Naive thymus-derived CD4-positive, alpha-beta T cell (primary cell): ENCODE measurements around the gene ASAP2. TPM values are rescaled to one million over a fixed set of nuclear protein-coding genes. Genes with fewer than 3 reads are reported as not detected.

Source experiments
- ATAC-seq: fragments of 150-1000 bp; cut with Tn5 transposase; 2 replicates; pipeline ENCODE4 v1.10.0; 2021; ENCODE audit warnings: mild to moderate bottlenecking, moderate library complexity
- CTCF ChIA-PET: fragments of 350-600 bp; sonication (Branson Sonifier 250); formaldehyde crosslinking; loops from one replicate; lab custom pipeline; 2021; ENCODE audit warnings: antibody characterized with exemption; lab: Charles Lee
- POLR2A ChIA-PET: fragments of 350-600 bp; sonication (Branson Sonifier 250); formaldehyde crosslinking; loops from one replicate; lab custom pipeline; 2021; ENCODE audit warnings: antibody characterized with exemption, inconsistent platforms; lab: Charles Lee
- DNase-seq, 9 donors: peaks; one replicate each; pipeline versions ENCODE4 v3.0.0 to v3.0.0-alpha.2; 2020 to 2022; ENCODE audit warnings: mixed read lengths in 1 of 9
- H3K27ac ChIP-seq: one replicate; pipeline ENCODE4 v1.7.0; 2013; ENCODE audit warnings: mild to moderate bottlenecking, low read depth, low read length, moderate library complexity
- H3K27me3 ChIP-seq, 2 donors: one replicate each; pipeline ENCODE4 v1.7.0; 2013; ENCODE audit warnings: low read length in 2 of 2, mild to moderate bottlenecking in 2 of 2, moderate library complexity in 2 of 2; ENCODE audit not compliant: control insufficient read depth in 2 of 2, insufficient read depth in 2 of 2
- H3K36me3 ChIP-seq, 3 experiments: 1 replicate in 2 of 3; 2 replicates in 1 of 3; pipeline ENCODE4 v1.7.0; 2013; ENCODE audit warnings: low read length in 3 of 3, mild to moderate bottlenecking in 3 of 3, moderate library complexity in 1 of 3; ENCODE audit not compliant: insufficient read depth in 3 of 3, control insufficient read depth in 2 of 3
- H3K4me1 ChIP-seq, 2 donors: one replicate each; pipeline ENCODE4 v1.7.0; 2013; ENCODE audit warnings: low read length in 2 of 2, mild to moderate bottlenecking in 2 of 2, moderate library complexity in 1 of 2; ENCODE audit not compliant: control insufficient read depth in 2 of 2, insufficient read depth in 2 of 2
- H3K4me3 ChIP-seq: 2 replicates; pipeline ENCODE4 v1.7.0; 2013; ENCODE audit warnings: mild to moderate bottlenecking, low read length
- H3K9me3 ChIP-seq, 3 experiments: 1 replicate in 2 of 3; 2 replicates in 1 of 3; pipeline ENCODE4 v1.7.0; 2013; ENCODE audit warnings: low read length in 3 of 3; ENCODE audit not compliant: control insufficient read depth in 2 of 3
- H3K27ac Mint-ChIP-seq, 9 donors: one replicate each; pipeline ENCODE4 v1.8.0; 2020 to 2022; ENCODE audit warnings: mixed read lengths in 9 of 9, mild to moderate bottlenecking in 8 of 9, moderate library complexity in 5 of 9, inconsistent platforms in 2 of 9
- H3K27me3 Mint-ChIP-seq, 5 donors: one replicate each; pipeline ENCODE4 v1.8.0; 2021 to 2022; ENCODE audit warnings: mixed read lengths in 5 of 5, mild to moderate bottlenecking in 1 of 5
- H3K36me3 Mint-ChIP-seq, 5 donors: one replicate each; pipeline ENCODE4 v1.8.0; 2020 to 2022; ENCODE audit warnings: mixed read lengths in 5 of 5, mild to moderate bottlenecking in 3 of 5, inconsistent platforms in 1 of 5
- H3K4me1 Mint-ChIP-seq, 7 donors: one replicate each; pipeline ENCODE4 v1.8.0; 2020 to 2022; ENCODE audit warnings: mixed read lengths in 7 of 7, mild to moderate bottlenecking in 3 of 7, inconsistent platforms in 1 of 7
- H3K4me3 Mint-ChIP-seq, 10 donors: one replicate each; pipeline ENCODE4 v1.8.0; 2020 to 2022; ENCODE audit warnings: mild to moderate bottlenecking in 10 of 10, mixed read lengths in 10 of 10, moderate library complexity in 6 of 10, inconsistent platforms in 2 of 10
- H3K9me3 Mint-ChIP-seq, 11 donors: one replicate each; pipeline ENCODE4 v1.8.0; 2020 to 2022; ENCODE audit warnings: mixed read lengths in 11 of 11, mild to moderate bottlenecking in 4 of 11, inconsistent platforms in 1 of 11, moderate library complexity in 1 of 11
- intact Hi-C, 2 donors: fragments of 100-400 bp; cut with micrococcal nuclease; formaldehyde crosslinking; loops; one replicate each; pipeline ENCODE4 v1.15.1; 2023
- polyA plus RNA-seq, 2 donors: library from polyadenylated mRNA; unstranded; fragments of 300-500 nt; fragmentation: Illumina TruSeq; gene quantifications; one replicate each; pipeline ENCODE4 v1.2.3, GENCODE V29; 2021
- total RNA-seq, 6 experiments: library from RNA in 5 of 6; stranded (reverse) in 5 of 6; gene quantifications; 1 replicate in 5 of 6; 2 replicates in 1 of 6; pipeline ENCODE4 v1.2.3 and lab custom pipeline; 2021 to 2026

The ASAP2 gene
- total and polyA plus RNA-seq, 7 experiments from 2014 or later, result 0.10 to 1.2 (median 0.45) TPM; not detected in 4

DNA sequence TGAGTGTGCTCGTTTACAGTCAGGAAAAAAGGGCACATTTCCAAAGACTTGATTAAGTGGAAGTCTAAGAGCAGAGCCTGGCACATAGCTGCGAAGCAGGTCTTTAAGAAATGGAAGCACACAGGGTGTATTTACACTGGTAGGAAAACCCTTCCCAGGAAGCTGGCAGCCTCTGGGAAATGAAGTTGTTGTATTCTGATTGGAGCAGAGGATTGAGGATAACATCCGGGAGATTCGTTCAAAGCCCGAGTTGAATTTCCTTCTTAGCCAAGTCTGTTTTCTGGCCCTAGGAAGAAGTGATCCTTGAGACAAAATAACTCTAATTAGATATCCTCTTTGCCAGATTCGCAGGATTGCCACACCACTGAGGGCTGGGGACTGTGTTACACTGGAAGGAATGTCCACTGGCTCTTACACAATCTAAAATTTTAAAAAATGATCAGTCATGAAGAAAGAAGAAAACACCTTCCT is 140.8 kb downstream of the ASAP2 start:
- DNase-seq, result no peak
- H3K27ac Mint-ChIP-seq, result no peak overlapping the region
- H3K36me3 Mint-ChIP-seq, result no peaks in the 10 kb centered on the region
- Histone ChIP-seq H3K4me3 (no peak overlapping the region), H3K27ac (no peak overlapping the region), H3K27me3 (no peaks in the 10 kb centered on the region), H3K36me3 (no peaks in the 10 kb centered on the region), H3K4me1 (no peaks in the 10 kb centered on the region), H3K9me3 (no peaks in the 10 kb centered on the region)
- intact Hi-C loops, result no loop called here
- H3K9me3 Mint-ChIP-seq, result no peaks in the 10 kb centered on the region
- no peak for ATAC-seq
- CTCF ChIA-PET, result no interaction called here
- POLR2A ChIA-PET, result no interaction called here
- H3K4me3 Mint-ChIP-seq, result no peak overlapping the region
- peaks cover 0 to 23% (median 10%) of the 10 kb centered on the region in 5 donors for H3K27me3 Mint-ChIP-seq
- H3K4me1 Mint-ChIP-seq, result no peaks in the 10 kb centered on the region

- Mint-ChIP-seq H3K9me3 (no peaks in the 10 kb centered on the region), H3K36me3 (no peaks in the 10 kb centered on the region), H3K4me3 (no peak overlapping the region), H3K4me1 (no peaks in the 10 kb centered on the region), H3K27ac (no peak overlapping the region), H3K27me3 (peaks cover 6 to 47% (median 28%) of the 10 kb centered on the region in 5 donors)
- intact Hi-C loops, result no loop called here
- Histone ChIP-seq H3K27me3 (no peaks in the 10 kb centered on the region), H3K9me3 (no peaks in the 10 kb centered on the region), H3K27ac (no peak overlapping the region), H3K4me1 (no peaks in the 10 kb centered on the region), H3K36me3 (no peaks in the 10 kb centered on the region), H3K4me3 (no peak overlapping the region)
- ATAC-seq (no peak), DNase-seq (no peak)
- POLR2A ChIA-PET, result no interaction called here
- CTCF ChIA-PET, result no interaction called here
Observed at GRCh38 chr2:9354318-9354717, 147.7 kb downstream of the ASAP2 start.

- H3K4me1 Mint-ChIP-seq, result no peaks in the 10 kb centered on the region
- H3K9me3 Mint-ChIP-seq, result no peaks in the 10 kb centered on the region
- Histone ChIP-seq H3K27me3 (no peaks in the 10 kb centered on the region), H3K4me3 (no peak overlapping the region), H3K4me1 (no peaks in the 10 kb centered on the region), H3K27ac (no peak overlapping the region), H3K9me3 (no peaks in the 10 kb centered on the region), H3K36me3 (no peaks in the 10 kb centered on the region)
- peaks cover 6 to 47% (median 28%) of the 10 kb centered on the region in 5 donors for H3K27me3 Mint-ChIP-seq
- intact Hi-C loops, result no loop called here
- DNase-seq (no peak), ATAC-seq (no peak)
- ChIA-PET POLR2A (no interaction called here), CTCF (no interaction called here)
- H3K27ac Mint-ChIP-seq, result no peak overlapping the region
- no peaks in the 10 kb centered on the region for H3K36me3 Mint-ChIP-seq
- no peak overlapping the region for H3K4me3 Mint-ChIP-seq
Observed at GRCh38 chr2:9355270-9355669, 148.7 kb downstream of the ASAP2 start.

DNA sequence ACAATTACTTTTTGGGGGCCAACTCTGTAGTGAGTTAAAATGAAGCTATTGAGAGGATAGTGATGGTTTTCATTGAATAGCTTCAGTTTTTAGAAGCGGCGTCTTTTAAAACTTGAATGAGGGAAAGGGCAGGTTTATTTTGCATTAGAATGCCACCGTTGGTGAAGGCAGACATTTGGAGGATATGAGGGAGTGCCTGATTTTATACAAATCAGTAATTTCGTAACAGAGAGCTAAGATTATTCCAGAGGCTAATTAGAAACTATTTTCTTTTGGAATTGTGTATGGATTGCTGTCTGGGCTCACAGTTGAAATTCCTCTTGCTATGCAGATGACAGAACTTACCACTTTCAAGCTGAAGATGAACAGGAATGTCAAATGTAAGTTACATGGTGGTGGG is 149.1 kb downstream of the ASAP2 start:
- Mint-ChIP-seq H3K4me1 (no peaks in the 10 kb centered on the region), H3K27ac (no peak overlapping the region), H3K4me3 (no peak overlapping the region), H3K9me3 (no peaks in the 10 kb centered on the region), H3K27me3 (peaks cover 6 to 45% (median 28%) of the 10 kb centered on the region in 5 donors), H3K36me3 (no peaks in the 10 kb centered on the region)
- Histone ChIP-seq H3K4me3 (no peak overlapping the region), H3K27ac (no peak overlapping the region), H3K9me3 (no peaks in the 10 kb centered on the region), H3K27me3 (no peaks in the 10 kb centered on the region), H3K4me1 (no peaks in the 10 kb centered on the region), H3K36me3 (no peaks in the 10 kb centered on the region)
- DNase-seq, result no peak
- intact Hi-C loops, result no loop called here
- no peak for ATAC-seq
- POLR2A ChIA-PET, result no interaction called here
- CTCF ChIA-PET, result no interaction called here

DNA sequence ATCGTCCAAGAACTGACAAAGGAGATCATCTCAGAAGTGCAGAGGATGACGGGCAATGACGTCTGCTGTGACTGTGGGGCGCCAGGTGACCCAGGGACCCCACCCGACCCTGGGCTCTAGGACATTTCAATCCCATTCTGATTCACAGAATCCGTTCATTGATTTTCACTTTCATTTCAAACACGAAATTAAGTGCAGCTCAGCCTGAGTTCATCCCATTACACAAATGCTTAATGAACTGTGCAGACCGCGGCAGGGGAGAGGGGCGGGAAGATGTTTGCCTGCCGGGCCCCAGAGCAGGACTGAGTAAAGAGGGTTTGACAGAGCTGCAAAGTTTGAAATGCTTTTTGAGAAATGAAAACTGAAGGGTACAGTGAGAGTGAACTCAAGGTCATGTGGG is 149.6 kb downstream of the ASAP2 start:
- H3K4me3 Mint-ChIP-seq, result no peak overlapping the region
- no peaks in the 10 kb centered on the region for H3K4me1 Mint-ChIP-seq
- Histone ChIP-seq H3K27me3 (no peaks in the 10 kb centered on the region), H3K36me3 (no peaks in the 10 kb centered on the region), H3K27ac (no peak overlapping the region), H3K9me3 (no peaks in the 10 kb centered on the region), H3K4me3 (no peak overlapping the region), H3K4me1 (no peaks in the 10 kb centered on the region)
- ChIA-PET CTCF (no interaction called here), POLR2A (no interaction called here)
- H3K36me3 Mint-ChIP-seq, result no peaks in the 10 kb centered on the region
- DNase-seq (no peak), ATAC-seq (no peak)
- no peaks in the 10 kb centered on the region for H3K9me3 Mint-ChIP-seq
- H3K27ac Mint-ChIP-seq, result no peak overlapping the region
- intact Hi-C loops, result no loop called here
- H3K27me3 Mint-ChIP-seq, result peaks cover 6 to 44% (median 28%) of the 10 kb centered on the region in 5 donors

DNA sequence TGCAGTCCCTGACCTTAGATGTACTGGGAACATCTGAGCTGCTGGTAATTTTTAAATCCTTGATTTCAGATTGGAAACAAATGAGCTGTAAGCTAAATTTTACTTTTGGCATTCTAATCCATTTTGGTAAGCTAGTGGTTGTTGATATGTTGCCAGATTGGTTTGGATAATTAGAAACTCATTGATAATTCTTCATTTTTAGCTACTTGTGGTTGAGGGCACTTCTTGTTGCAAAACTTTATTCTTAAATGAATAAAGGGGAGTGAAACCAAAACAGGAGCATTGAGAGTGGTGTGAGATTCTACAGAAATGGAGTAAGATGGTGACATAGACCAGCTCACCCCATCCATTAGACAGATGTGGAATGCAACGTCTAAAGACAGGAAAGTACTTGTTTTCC is 152.2 kb downstream of the ASAP2 start:
- DNase-seq (no peak), ATAC-seq (no peak)
- Mint-ChIP-seq H3K27me3 (peaks cover 6 to 55% (median 25%) of the 10 kb centered on the region in 5 donors), H3K4me3 (no peak overlapping the region), H3K9me3 (no peaks in the 10 kb centered on the region), H3K4me1 (no peaks in the 10 kb centered on the region), H3K27ac (no peak overlapping the region), H3K36me3 (no peaks in the 10 kb centered on the region)
- Histone ChIP-seq H3K4me3 (no peak overlapping the region), H3K27me3 (no peaks in the 10 kb centered on the region), H3K36me3 (no peaks in the 10 kb centered on the region), H3K27ac (no peak overlapping the region), H3K9me3 (no peaks in the 10 kb centered on the region), H3K4me1 (no peaks in the 10 kb centered on the region)
- ChIA-PET POLR2A (no interaction called here), CTCF (no interaction called here)
- intact Hi-C loops, result no loop called here

- intact Hi-C loops, result no loop called here
- no peaks in the 10 kb centered on the region for H3K4me1 ChIP-seq
Observed at GRCh38 chr2:9359463-9359862, 152.9 kb downstream of the ASAP2 start.

More at GRCh38 chr2:9359463-9359862, 152.9 kb downstream of the ASAP2 start:
- no peaks in the 10 kb centered on the region for H3K36me3 Mint-ChIP-seq
- Histone ChIP-seq H3K4me3 (no peak overlapping the region), H3K9me3 (no peaks in the 10 kb centered on the region), H3K27ac (no peak overlapping the region), H3K27me3 (no peaks in the 10 kb centered on the region), H3K36me3 (no peaks in the 10 kb centered on the region)
- peaks cover 6 to 56% (median 22%) of the 10 kb centered on the region in 5 donors for H3K27me3 Mint-ChIP-seq
- H3K9me3 Mint-ChIP-seq, result no peaks in the 10 kb centered on the region
- ATAC-seq, result no peak
- no peaks in the 10 kb centered on the region for H3K4me1 Mint-ChIP-seq
- ChIA-PET POLR2A (no interaction called here), CTCF (no interaction called here)
- no peak overlapping the region for H3K4me3 Mint-ChIP-seq
- DNase-seq, result no peak
- no peak overlapping the region for H3K27ac Mint-ChIP-seq
